Nephron progenitor cell (in vitro differentiated cells): ENCODE results near the gene AMFR.

ENCODE experiments used
- DNase-seq: peaks from one replicate; pipeline ENCODE4 v3.0.0; 2021
- H3K27ac Mint-ChIP-seq: 2 replicates; pipeline ENCODE4 v1.8.0; 2021; ENCODE audit warnings: mild to moderate bottlenecking, moderate library complexity, mixed read lengths
- H3K27me3 Mint-ChIP-seq: 2 replicates; pipeline ENCODE4 v1.8.0; 2021; ENCODE audit warnings: mild to moderate bottlenecking, low read depth, mixed read lengths; ENCODE audit not compliant: poor library complexity
- H3K36me3 Mint-ChIP-seq: 2 replicates; pipeline ENCODE4 v1.8.0; 2021; ENCODE audit warnings: low read depth, mixed read lengths
- H3K4me1 Mint-ChIP-seq: 2 replicates; pipeline ENCODE4 v1.8.0; 2021; ENCODE audit warnings: mixed read lengths
- H3K4me3 Mint-ChIP-seq: 2 replicates; pipeline ENCODE4 v1.8.0; 2021; ENCODE audit warnings: mild to moderate bottlenecking, moderate library complexity, mixed read lengths
- H3K9me3 Mint-ChIP-seq: 2 replicates; pipeline ENCODE4 v1.8.0; 2021; ENCODE audit warnings: mild to moderate bottlenecking, moderate library complexity, mixed read lengths
- TF ChIP-seq, protein P1 (sequence below): fragments of 200-600 bp; sonication (generic); IDR thresholded peaks from 2 replicates; pipeline ENCODE4 v1.5.0; 2021; ENCODE audit warnings: antibody characterized with exemption

Gene AMFR

GRCh38 chr16:56357765-56358322 lies 67.5 kb downstream of the AMFR start:
- H3K27ac Mint-ChIP-seq = peak overlapping the region; percentile 92
- peaks cover 62% of the 10 kb centered on the region for H3K4me1 Mint-ChIP-seq
- DNase-seq = no peak

GRCh38 chr16:56357241-56357764 lies 68.0 kb downstream of the AMFR start:
- Mint-ChIP-seq H3K9me3 (no peaks in the 10 kb centered on the region), H3K4me1 (peaks cover 57% of the 10 kb centered on the region), H3K36me3 (peaks cover 21% of the 10 kb centered on the region), H3K27ac (peak overlapping the region; percentile 89), H3K4me3 (peak overlapping the region; percentile 78), H3K27me3 (peaks cover 5% of the 10 kb centered on the region)
- DNase-seq = no peak
- TF ChIP-seq, protein P1, sequence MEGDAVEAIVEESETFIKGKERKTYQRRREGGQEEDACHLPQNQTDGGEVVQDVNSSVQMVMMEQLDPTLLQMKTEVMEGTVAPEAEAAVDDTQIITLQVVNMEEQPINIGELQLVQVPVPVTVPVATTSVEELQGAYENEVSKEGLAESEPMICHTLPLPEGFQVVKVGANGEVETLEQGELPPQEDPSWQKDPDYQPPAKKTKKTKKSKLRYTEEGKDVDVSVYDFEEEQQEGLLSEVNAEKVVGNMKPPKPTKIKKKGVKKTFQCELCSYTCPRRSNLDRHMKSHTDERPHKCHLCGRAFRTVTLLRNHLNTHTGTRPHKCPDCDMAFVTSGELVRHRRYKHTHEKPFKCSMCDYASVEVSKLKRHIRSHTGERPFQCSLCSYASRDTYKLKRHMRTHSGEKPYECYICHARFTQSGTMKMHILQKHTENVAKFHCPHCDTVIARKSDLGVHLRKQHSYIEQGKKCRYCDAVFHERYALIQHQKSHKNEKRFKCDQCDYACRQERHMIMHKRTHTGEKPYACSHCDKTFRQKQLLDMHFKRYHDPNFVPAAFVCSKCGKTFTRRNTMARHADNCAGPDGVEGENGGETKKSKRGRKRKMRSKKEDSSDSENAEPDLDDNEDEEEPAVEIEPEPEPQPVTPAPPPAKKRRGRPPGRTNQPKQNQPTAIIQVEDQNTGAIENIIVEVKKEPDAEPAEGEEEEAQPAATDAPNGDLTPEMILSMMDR = no peak

More at GRCh38 chr16:56357765-56358322, 67.5 kb downstream of the AMFR start:
- TF ChIP-seq, protein P1 = no peak
- Mint-ChIP-seq H3K27me3 (peaks cover 5% of the 10 kb centered on the region), H3K4me3 (peak overlapping the region; percentile 48), H3K36me3 (peaks cover 26% of the 10 kb centered on the region), H3K9me3 (no peaks in the 10 kb centered on the region)

DNA sequence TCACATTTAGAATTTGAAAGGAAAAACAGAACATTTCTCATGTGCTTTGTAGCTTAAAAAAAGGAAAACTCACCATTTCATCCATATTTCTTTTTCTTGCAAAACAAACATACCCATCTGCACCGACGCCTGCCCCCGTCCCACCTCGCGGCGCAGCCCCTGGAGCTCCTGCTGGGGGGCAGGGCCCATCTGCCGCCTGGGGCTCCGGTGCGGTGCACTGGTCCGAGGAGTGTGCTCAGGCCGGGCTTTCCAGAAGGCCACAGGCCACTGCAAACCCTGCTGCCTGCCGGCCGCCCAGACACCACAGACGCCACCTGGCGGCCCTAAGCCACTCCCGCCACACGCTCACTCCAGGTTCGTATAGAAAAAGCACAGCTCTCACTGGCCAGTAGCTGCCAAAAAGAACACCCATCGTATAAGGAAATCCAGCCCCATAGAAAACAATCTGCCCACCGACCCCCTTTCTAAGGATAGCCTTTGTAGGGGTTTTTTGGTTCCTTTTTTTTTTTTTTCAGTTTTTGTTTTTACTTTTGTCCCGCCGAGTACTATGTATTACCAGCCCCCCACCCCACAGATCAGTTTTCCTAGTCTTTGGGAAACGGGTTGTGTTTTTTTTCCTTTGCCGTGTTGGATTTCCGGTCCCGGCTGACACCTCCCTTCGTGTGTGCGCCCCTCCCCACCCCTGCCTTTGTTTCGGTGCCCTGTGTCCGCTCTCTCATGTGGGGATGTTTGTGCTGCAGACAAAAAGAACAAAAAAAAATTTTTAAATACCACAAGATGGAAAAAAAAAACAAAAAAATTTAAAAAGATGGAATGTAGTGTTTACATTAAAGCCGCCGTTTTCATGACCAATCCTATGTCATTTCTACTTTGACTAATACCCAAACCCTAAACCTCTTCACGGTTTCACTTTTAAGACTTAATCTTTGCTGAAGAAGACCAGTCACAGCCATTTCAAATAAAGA lies 68.8 kb downstream of the AMFR start:
- Mint-ChIP-seq H3K4me1 (peaks cover 56% of the 10 kb centered on the region), H3K27me3 (peaks cover 5% of the 10 kb centered on the region), H3K4me3 (peak overlapping the region; percentile 78), H3K27ac (peak overlapping the region; percentile 89), H3K9me3 (no peaks in the 10 kb centered on the region), H3K36me3 (peaks cover 14% of the 10 kb centered on the region)
- TF ChIP-seq, protein P1 = peak; percentile 82
- DNase-seq = peak; percentile 84

DNA sequence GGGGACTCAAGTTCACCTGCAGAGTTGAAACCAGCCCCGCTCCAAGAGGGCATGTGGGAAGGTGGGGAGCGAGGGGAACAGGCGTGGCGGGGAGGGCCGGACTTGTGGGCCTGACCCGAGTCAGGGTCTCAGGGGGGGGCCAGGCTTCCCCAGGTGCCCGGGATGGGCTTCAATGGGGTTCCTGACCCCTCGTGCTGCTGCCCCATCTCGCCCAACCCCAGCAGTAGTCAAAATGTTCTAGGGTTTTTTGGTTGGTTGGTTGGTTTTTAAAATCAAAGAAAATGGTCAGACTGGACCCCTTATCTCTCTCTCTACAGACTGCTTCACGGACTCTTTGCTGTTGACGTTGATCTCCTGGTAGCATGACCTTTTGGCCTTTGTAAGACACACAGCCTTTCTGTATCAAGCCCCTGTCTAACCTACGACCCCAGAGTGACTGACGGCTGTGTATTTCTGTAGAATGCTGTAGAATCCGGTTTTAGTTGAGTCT lies 69.5 kb downstream of the AMFR start:
- H3K27ac Mint-ChIP-seq = peak overlapping the region; percentile 89
- TF ChIP-seq, protein P1 = no peak
- peaks cover 5% of the 10 kb centered on the region for H3K27me3 Mint-ChIP-seq
- DNase-seq = no peak
- H3K36me3 Mint-ChIP-seq = peaks cover 10% of the 10 kb centered on the region
- H3K9me3 Mint-ChIP-seq = no peaks in the 10 kb centered on the region
- H3K4me1 Mint-ChIP-seq = peaks cover 63% of the 10 kb centered on the region
- H3K4me3 Mint-ChIP-seq = peak overlapping the region; percentile 78

DNA sequence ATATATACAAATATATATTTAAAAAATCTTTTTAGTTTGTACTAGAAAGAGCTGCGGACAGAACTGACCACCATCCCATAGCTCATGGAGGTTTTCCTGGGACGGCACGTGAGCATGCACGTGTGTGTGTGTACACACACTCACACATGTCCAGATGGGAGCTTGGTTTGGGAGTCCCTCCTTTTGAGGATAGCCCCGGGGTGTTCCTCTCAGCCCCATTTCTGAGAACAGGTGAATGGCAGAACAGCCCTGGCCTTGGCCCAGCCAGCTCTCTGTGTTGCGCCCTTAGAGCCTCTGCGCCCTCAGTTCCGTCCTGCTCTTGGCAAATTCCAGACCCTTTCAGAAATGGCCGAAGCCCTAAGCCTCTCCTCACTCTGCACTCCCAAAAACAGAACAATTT lies 70.1 kb downstream of the AMFR start:
- H3K4me3 Mint-ChIP-seq = no peak overlapping the region
- H3K36me3 Mint-ChIP-seq = peaks cover 5% of the 10 kb centered on the region
- TF ChIP-seq, protein P1 = no peak
- no peaks in the 10 kb centered on the region for H3K9me3 Mint-ChIP-seq
- peaks cover 5% of the 10 kb centered on the region for H3K27me3 Mint-ChIP-seq
- no peak overlapping the region for H3K27ac Mint-ChIP-seq
- no peak for DNase-seq
- H3K4me1 Mint-ChIP-seq = peaks cover 67% of the 10 kb centered on the region
